Astrocyte (in vitro differentiated cells and primary cell): Measurements from ENCODE around the gene EXD3. TPM values are rescaled to one million over a fixed set of nuclear protein-coding genes. Genes with fewer than 3 reads are reported as not detected.

Experiments used
- DNase-seq: peaks from one replicate; pipeline ENCODE4 v3.0.0-alpha.2; 2010; ENCODE audit warnings: low read depth
- FAIRE-seq: peaks from 2 replicates; lab custom pipeline; 2011; peaks lifted over from hg19 to GRCh38; lab: Jason Lieb, UNC
- H2AFZ ChIP-seq: 2 replicates; pipeline ENCODE4 v1.6.0; 2012; ENCODE audit warnings: low read depth, low read length, inconsistent platforms
- H3K27ac ChIP-seq: 2 replicates; pipeline ENCODE4 v1.5.1; 2011; ENCODE audit warnings: low read depth, low read length, inconsistent platforms
- H3K27me3 ChIP-seq: 2 replicates; pipeline ENCODE4 v1.6.0; 2011; ENCODE audit warnings: low read length, inconsistent platforms; ENCODE audit not compliant: insufficient read depth
- H3K36me3 ChIP-seq: 2 replicates; pipeline ENCODE4 v1.5.1; 2011; ENCODE audit warnings: low read length, inconsistent platforms; ENCODE audit not compliant: insufficient read depth
- H3K4me1 ChIP-seq: 2 replicates; pipeline ENCODE4 v1.5.1; 2011; ENCODE audit warnings: low read length, inconsistent platforms; ENCODE audit not compliant: insufficient read depth
- H3K4me2 ChIP-seq: 2 replicates; pipeline ENCODE4 v1.6.0; 2012; ENCODE audit warnings: low read length, inconsistent platforms
- H3K4me3 ChIP-seq: 2 replicates; pipeline ENCODE4 v1.5.1; 2011; ENCODE audit warnings: low read depth, mild to moderate bottlenecking, low read length, inconsistent platforms; ENCODE audit not compliant: insufficient read depth
- H3K79me2 ChIP-seq: 2 replicates; pipeline ENCODE4 v1.6.0; 2012; ENCODE audit warnings: mild to moderate bottlenecking, low read length, inconsistent platforms; ENCODE audit not compliant: insufficient read depth
- H3K9ac ChIP-seq: 2 replicates; pipeline ENCODE4 v1.6.0; 2012; ENCODE audit warnings: mild to moderate bottlenecking, low read length, inconsistent platforms
- H3K9me3 ChIP-seq: 2 replicates; pipeline ENCODE4 v1.5.1; 2012; ENCODE audit warnings: low read depth, mild to moderate bottlenecking, low read length, inconsistent platforms; ENCODE audit not compliant: insufficient read depth
- H4K20me1 ChIP-seq: 2 replicates; pipeline ENCODE4 v1.6.0; 2012; ENCODE audit warnings: low read length, inconsistent platforms; ENCODE audit not compliant: insufficient read depth
- H3K27ac Mint-ChIP-seq: one replicate; pipeline ENCODE4 v1.8.0; 2021; ENCODE audit warnings: mild to moderate bottlenecking, mixed read lengths; ENCODE audit not compliant: unreplicated experiment
- H3K27me3 Mint-ChIP-seq: one replicate; pipeline ENCODE4 v1.8.0; 2021; ENCODE audit warnings: low read depth, mixed read lengths; ENCODE audit not compliant: unreplicated experiment
- H3K36me3 Mint-ChIP-seq: one replicate; pipeline ENCODE4 v1.8.0; 2021; ENCODE audit warnings: low read depth, mixed read lengths; ENCODE audit not compliant: unreplicated experiment
- H3K4me1 Mint-ChIP-seq: one replicate; pipeline ENCODE4 v1.8.0; 2021; ENCODE audit warnings: low read depth, mixed read lengths; ENCODE audit not compliant: unreplicated experiment
- H3K4me3 Mint-ChIP-seq: one replicate; pipeline ENCODE4 v1.8.0; 2021; ENCODE audit warnings: mild to moderate bottlenecking, moderate library complexity, mixed read lengths; ENCODE audit not compliant: unreplicated experiment
- H3K9me3 Mint-ChIP-seq: one replicate; pipeline ENCODE4 v1.8.0; 2021; ENCODE audit warnings: mild to moderate bottlenecking, mixed read lengths; ENCODE audit not compliant: unreplicated experiment
- CTCF ChIP-seq: IDR thresholded peaks from 2 replicates; pipeline ENCODE4 v1.5.1; 2011; ENCODE audit warnings: low read depth, mild to moderate bottlenecking, inconsistent platforms, low read length, moderate library complexity; ENCODE audit not compliant: insufficient read depth
- EZH2 ChIP-seq: IDR thresholded peaks from 2 replicates; pipeline ENCODE4 v1.6.1; 2012; ENCODE audit warnings: mild to moderate bottlenecking, low read length, inconsistent platforms; ENCODE audit not compliant: insufficient read depth
- total RNA-seq: library from RNA; stranded (reverse); gene quantifications from 2 replicates; pipeline ENCODE4 v1.2.1, GENCODE V29; 2021

Gene EXD3
- total RNA-seq, 1 donor from 2014 or later, result 8.5 TPM

GRCh38 chr9:137461663-137462395 is 38.9 kb upstream of the EXD3 start:
- TF ChIP-seq CTCF (no peak), EZH2 (no peak)
- H3K4me3 ChIP-seq, result no peak overlapping the region

GRCh38 chr9:137461316-137461662 is 38.3 kb upstream of the EXD3 start:
- Histone ChIP-seq H3K27me3 (no peaks in the 10 kb centered on the region), H3K79me2 (no peaks in the 10 kb centered on the region), H3K36me3 (no peaks in the 10 kb centered on the region), H2AFZ (no peak overlapping the region), H3K9me3 (no peaks in the 10 kb centered on the region), H3K27ac (no peak overlapping the region), H3K9ac (no peak overlapping the region), H4K20me1 (peaks cover 24% of the 10 kb centered on the region), H3K4me1 (peaks cover 27% of the 10 kb centered on the region), H3K4me2 (no peak overlapping the region), H3K4me3 (no peak overlapping the region)
- Mint-ChIP-seq H3K4me3 (no peak overlapping the region), H3K4me1 (peaks cover 6% of the 10 kb centered on the region), H3K27me3 (peaks cover 6% of the 10 kb centered on the region), H3K36me3 (peaks cover 3% of the 10 kb centered on the region), H3K9me3 (no peaks in the 10 kb centered on the region), H3K27ac (no peak overlapping the region)
- TF ChIP-seq EZH2, result no peak
- TF ChIP-seq CTCF, result no peak
- DNase-seq (no peak), FAIRE-seq (no peak)

More at GRCh38 chr9:137461663-137462395, 38.9 kb upstream of the EXD3 start:
- H3K36me3 ChIP-seq, result no peaks in the 10 kb centered on the region
- H4K20me1 ChIP-seq, result peaks cover 19% of the 10 kb centered on the region
- H3K27ac ChIP-seq, result no peak overlapping the region
- H3K4me1 ChIP-seq, result peaks cover 22% of the 10 kb centered on the region
- H3K79me2 ChIP-seq, result no peaks in the 10 kb centered on the region
- peaks cover 3% of the 10 kb centered on the region for H3K36me3 Mint-ChIP-seq
- H3K27ac Mint-ChIP-seq, result no peak overlapping the region
- DNase-seq, result no peak
- no peaks in the 10 kb centered on the region for H3K27me3 ChIP-seq
- H3K4me2 ChIP-seq, result no peak overlapping the region
- H3K4me3 Mint-ChIP-seq, result no peak overlapping the region
- no peaks in the 10 kb centered on the region for H3K9me3 Mint-ChIP-seq
- H3K27me3 Mint-ChIP-seq, result peaks cover 6% of the 10 kb centered on the region
- H3K9me3 ChIP-seq, result no peaks in the 10 kb centered on the region
- no peak overlapping the region for H3K9ac ChIP-seq
- H3K4me1 Mint-ChIP-seq, result peaks cover 2% of the 10 kb centered on the region
- no peak overlapping the region for H2AFZ ChIP-seq
- no peak for FAIRE-seq
